Upper lobe of left lung (tissue), 6 donors: Measurements from ENCODE around the gene RUNX2. TPM values are rescaled to one million over a fixed set of nuclear protein-coding genes. Genes with fewer than 3 reads are reported as not detected.
A peak's percentile ranks its signal among the peaks of the same experiment; 100 is the strongest.

Experiments
- ATAC-seq, 2 donors: fragments of 200-7000 bp; cut with Tn5 transposase; one replicate each; pipeline ENCODE4 v1.9.1; 2022; ENCODE audit warnings: mild to moderate bottlenecking in 2 of 2, moderate library complexity in 2 of 2; ENCODE audit not compliant: low FRiP score in 2 of 2
- DNase-seq, 2 donors: peaks; one replicate each; pipeline ENCODE4 v3.0.0-alpha.2; 2019 to 2020
- H3K27ac ChIP-seq, 4 donors: fragments of 200-600 bp; sonication (generic); one replicate each; pipeline ENCODE4 v1.5.1; 2016 to 2019
- H3K27me3 ChIP-seq, 4 donors: fragments of 200-600 bp; sonication (generic); one replicate each; pipeline ENCODE4 v1.5.1; 2017 to 2019
- H3K36me3 ChIP-seq, 4 donors: fragments of 200-600 bp; sonication (generic); one replicate each; pipeline ENCODE4 v1.5.1; 2016 to 2019
- H3K4me1 ChIP-seq, 4 donors: fragments of 200-600 bp; sonication (generic); one replicate each; pipeline ENCODE4 v1.5.1; 2018 to 2019
- H3K4me3 ChIP-seq, 4 donors: fragments of 200-600 bp; sonication (generic); one replicate each; pipeline ENCODE4 v1.5.1; 2017 to 2019; ENCODE audit warnings: mild to moderate bottlenecking in 2 of 4, moderate library complexity in 1 of 4
- H3K9me3 ChIP-seq, 4 donors: fragments of 200-600 bp; sonication (generic); one replicate each; pipeline ENCODE4 v1.5.1; 2018 to 2019
- CTCF ChIP-seq, 6 experiments: fragments of 450-650 bp in 4 of 6; fragments of 200-600 bp in 2 of 6; sonication (generic) in 2 of 6; IDR thresholded peaks; one replicate each; pipeline ENCODE4 v1.5.1; 2016 to 2019; ENCODE audit warnings: antibody characterized with exemption in 6 of 6
- EP300 ChIP-seq, 4 donors: sonication (generic); formaldehyde crosslinking; IDR thresholded peaks; one replicate each; pipeline ENCODE4 v1.5.1; 2017; ENCODE audit warnings: antibody characterized with exemption in 4 of 4, control low read depth in 2 of 4
- POLR2A ChIP-seq, 4 donors: fragments of 450-650 bp; IDR thresholded peaks; one replicate each; pipeline ENCODE4 v1.5.1; 2016 to 2017; ENCODE audit warnings: antibody characterized with exemption in 4 of 4, mild to moderate bottlenecking in 2 of 4
- POLR2AphosphoS5 ChIP-seq, 2 donors: sonication (generic); formaldehyde crosslinking; IDR thresholded peaks; one replicate each; pipeline ENCODE4 v1.5.1; 2017; ENCODE audit warnings: antibody characterized with exemption in 2 of 2
- WGBS, 2 donors: methylation state at CpG; one replicate each; pipeline ENCODE4 v1.1.5; 2017 to 2018; 5-methylcytosine and 5-hydroxymethylcytosine counted together
- total RNA-seq, 6 donors: library from RNA; depleted of rRNA in 4 of 6; stranded (reverse); fragments of >200 nt in 4 of 6; gene quantifications; one replicate each; pipeline versions ENCODE4 v1.1.0 to v1.2.1, GENCODE V29; 2016 to 2021
- donor health status: DM: no; HTN: no; CAD: no; lungs with moderate emphysema.
- donor health status: DM: no; HTN: yes; CAD: no; lungs with severe emphysema.

Gene RUNX2
- total RNA-seq, 6 donors from 2014 or later = 2.6 to 12.2 (median 5.5) TPM

DNA sequence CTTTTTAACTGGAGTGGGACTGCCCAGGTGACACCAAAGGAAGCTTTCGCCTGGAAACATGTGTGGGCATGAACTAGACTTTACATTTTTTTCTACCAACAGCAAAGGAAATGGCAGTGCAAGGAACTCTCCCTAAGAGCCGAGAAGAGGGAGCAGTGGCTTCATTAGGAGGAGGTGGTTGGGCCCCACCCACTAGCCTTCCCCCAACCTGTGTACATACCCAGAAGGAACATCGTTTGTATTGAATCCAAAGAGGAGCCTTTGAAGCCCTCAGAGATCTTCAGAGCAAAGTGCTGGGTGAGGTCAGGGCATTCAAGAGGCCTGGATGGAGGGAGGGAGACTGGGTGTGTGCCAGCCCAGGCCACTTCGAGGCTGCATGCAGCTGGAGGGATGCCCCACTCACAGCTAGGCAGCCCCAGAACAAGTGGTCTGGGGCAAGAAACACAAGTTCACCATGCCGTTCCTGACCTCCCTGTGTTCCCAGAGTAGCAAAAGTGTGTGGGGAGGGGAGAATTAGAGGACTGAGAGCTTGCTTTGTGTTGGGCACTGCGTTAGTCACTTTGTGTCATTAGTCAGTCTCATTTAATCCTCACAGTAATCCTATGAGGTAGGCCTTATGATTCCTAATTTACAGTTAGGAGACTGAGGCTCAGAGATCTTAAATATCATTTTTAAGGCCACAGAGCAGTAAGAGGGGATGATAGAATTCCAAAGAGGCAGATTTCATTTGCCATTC is 241.2 kb downstream of the RUNX2 start:
- TF ChIP-seq POLR2AphosphoS5 (IDR thresholded peaks at IDR 0.05) (peak in 1 of 2 donors; percentile 36), POLR2A (IDR thresholded peaks at IDR 0.05) (no peak), CTCF (IDR thresholded peaks at IDR 0.05) (no peak), EP300 (IDR thresholded peaks at IDR 0.05) (peak in 1 of 4 donors; percentile 37)
- DNase-seq (peak; percentile 55 to 82), ATAC-seq (peak; percentile 61 to 79)
- no peak overlapping the region for H3K4me3 ChIP-seq
- H3K27me3 ChIP-seq = no peaks in the 10 kb centered on the region
- H3K4me1 ChIP-seq = peaks cover 0 to 24% (median 3%) of the 10 kb centered on the region in 4 donors
- H3K36me3 ChIP-seq = no peaks in the 10 kb centered on the region
- H3K9me3 ChIP-seq = no peaks in the 10 kb centered on the region
- 57 to 70% methylated on average over 6 of the region's 6 CpGs for WGBS, 2 donors
- no peak overlapping the region for H3K27ac ChIP-seq

DNA sequence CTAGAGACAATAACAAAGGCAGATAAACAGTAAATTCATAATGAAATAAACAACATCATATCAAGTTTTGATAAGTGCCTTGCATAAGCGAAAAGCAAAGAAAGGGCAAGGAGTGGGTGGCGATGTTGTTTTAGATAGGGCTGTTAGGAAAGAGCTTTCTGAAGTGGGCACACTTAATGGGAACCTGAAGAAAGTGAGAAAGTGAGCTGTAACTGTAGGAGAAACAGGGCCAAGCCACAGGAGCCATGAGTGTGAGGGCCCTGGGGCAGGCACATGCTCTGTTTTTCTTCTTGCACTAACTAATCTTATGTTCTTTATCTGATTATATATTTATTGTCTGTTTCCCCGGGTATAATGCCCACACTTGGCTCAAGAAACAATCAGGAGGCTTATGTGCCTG is 243.0 kb downstream of the RUNX2 start:
- peak overlapping the region in 2 of 4 donors; percentile 22 to 30 for H3K27ac ChIP-seq
- no peaks in the 10 kb centered on the region for H3K27me3 ChIP-seq
- H3K4me1 ChIP-seq = peaks cover 0 to 24% (median 3%) of the 10 kb centered on the region in 4 donors
- no peaks in the 10 kb centered on the region for H3K36me3 ChIP-seq
- WGBS, 2 donors = 65 to 68% methylated on average over 3 of the region's 3 CpGs
- ATAC-seq (no peak), DNase-seq (peak in 1 of 2 donors; percentile 61)
- H3K4me3 ChIP-seq = no peak overlapping the region
- no peaks in the 10 kb centered on the region for H3K9me3 ChIP-seq
- TF ChIP-seq POLR2AphosphoS5 (IDR thresholded peaks at IDR 0.05) (no peak), EP300 (IDR thresholded peaks at IDR 0.05) (no peak), POLR2A (IDR thresholded peaks at IDR 0.05) (no peak), CTCF (IDR thresholded peaks at IDR 0.05) (no peak)

DNA sequence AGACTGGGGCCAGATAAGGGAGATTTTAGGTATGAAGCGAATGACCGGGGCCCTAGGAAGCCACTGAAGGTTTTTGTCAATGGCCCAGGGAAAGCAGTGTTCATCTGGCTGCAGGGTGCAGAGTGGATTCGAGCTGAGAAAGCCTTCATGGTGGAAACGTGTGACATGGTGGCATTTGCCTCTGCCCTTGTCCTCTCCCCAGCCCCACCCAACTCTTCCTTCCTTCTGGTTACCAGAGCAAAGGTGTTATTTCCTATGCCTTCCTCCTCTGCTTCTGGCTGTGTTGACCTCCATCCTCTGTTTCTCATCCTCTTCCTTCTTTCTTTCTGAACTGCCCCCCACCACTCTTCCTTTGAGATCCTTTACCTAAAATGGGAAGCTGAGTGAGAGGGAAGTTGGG is 244.7 kb downstream of the RUNX2 start:
- Histone ChIP-seq H3K4me1 (peaks cover 0 to 33% (median 5%) of the 10 kb centered on the region in 4 donors), H3K27me3 (no peaks in the 10 kb centered on the region), H3K9me3 (no peaks in the 10 kb centered on the region), H3K36me3 (no peaks in the 10 kb centered on the region), H3K27ac (no peak overlapping the region), H3K4me3 (no peak overlapping the region)
- ATAC-seq (no peak), DNase-seq (no peak)
- TF ChIP-seq POLR2A (IDR thresholded peaks at IDR 0.05) (no peak), EP300 (IDR thresholded peaks at IDR 0.05) (no peak), CTCF (IDR thresholded peaks at IDR 0.05) (no peak), POLR2AphosphoS5 (IDR thresholded peaks at IDR 0.05) (no peak)
- 88 to 91% methylated on average over 4 of the region's 4 CpGs for WGBS, 2 donors

DNA sequence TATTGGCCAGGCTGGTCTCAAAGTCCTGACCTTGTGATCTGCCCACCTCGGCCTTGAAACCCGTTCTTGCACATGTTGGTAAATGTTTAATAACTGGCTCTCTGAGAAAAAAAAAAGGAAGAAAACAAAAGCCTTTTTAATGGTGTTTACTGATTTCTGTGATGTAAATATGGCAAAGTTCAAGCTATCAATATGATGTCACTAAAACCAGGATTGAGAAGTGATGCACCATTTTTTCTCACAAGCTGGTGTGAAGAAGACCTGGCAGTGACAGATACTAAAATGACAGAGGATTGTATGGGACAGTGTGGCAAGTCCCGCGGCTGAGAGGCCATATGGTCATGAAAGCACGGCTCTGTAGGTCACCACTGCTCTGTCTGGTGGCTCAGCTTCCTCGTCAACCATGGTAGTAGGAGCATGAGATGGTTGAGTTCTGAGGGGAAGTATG is 245.9 kb downstream of the RUNX2 start:
- Histone ChIP-seq H3K4me3 (no peak overlapping the region), H3K9me3 (no peaks in the 10 kb centered on the region), H3K27me3 (no peaks in the 10 kb centered on the region), H3K36me3 (no peaks in the 10 kb centered on the region), H3K4me1 (peaks cover 0 to 24% (median 5%) of the 10 kb centered on the region in 4 donors), H3K27ac (no peak overlapping the region)
- WGBS, 2 donors = 89 to 96% methylated on average over 6 of the region's 6 CpGs
- ATAC-seq (no peak), DNase-seq (no peak)
- TF ChIP-seq CTCF (IDR thresholded peaks at IDR 0.05) (no peak), EP300 (IDR thresholded peaks at IDR 0.05) (no peak)

- Histone ChIP-seq H3K9me3 (no peaks in the 10 kb centered on the region), H3K4me3 (no peak overlapping the region), H3K27ac (no peak overlapping the region), H3K36me3 (no peaks in the 10 kb centered on the region), H3K4me1 (peaks cover 0 to 17% (median 5%) of the 10 kb centered on the region in 4 donors), H3K27me3 (no peaks in the 10 kb centered on the region)
- no peak for TF ChIP-seq POLR2A (IDR thresholded peaks at IDR 0.05)
- no peak for TF ChIP-seq EP300 (IDR thresholded peaks at IDR 0.05)
- TF ChIP-seq CTCF (IDR thresholded peaks at IDR 0.05) = no peak
- no peak for TF ChIP-seq POLR2AphosphoS5 (IDR thresholded peaks at IDR 0.05)
- WGBS, 2 donors = 75% methylated on average over 1 of the region's 1 CpG; no CpG with 5 or more reads in 1 of the 2 donors
- ATAC-seq (no peak), DNase-seq (no peak)
Measured at GRCh38 chr6:45574885-45575284, 246.8 kb downstream of the RUNX2 start.
